GM12872 (cell line): Measurements from ENCODE around the gene ARHGDIA.

Source experiments
- CTCF ChIP-seq: IDR thresholded peaks from 3 replicates; pipeline ENCODE4 v1.5.1; 2011; ENCODE audit warnings: low read depth, mild to moderate bottlenecking, low read length, moderate library complexity; ENCODE audit not compliant: insufficient read depth

ARHGDIA gene

GRCh38 chr17:81838753-81839255 is 32.3 kb downstream of the ARHGDIA start:
- no peak for TF ChIP-seq CTCF

GRCh38 chr17:81837641-81838040 is 33.5 kb downstream of the ARHGDIA start:
- no peak for TF ChIP-seq CTCF

GRCh38 chr17:81834831-81835267 is 36.3 kb downstream of the ARHGDIA start, which contains the start of gene PPP1R27:
Gene PPP1R27 (minus strand): TSS chr17:81835050. CDS start chr17:81834953, 97 bp downstream.
- no peak for TF ChIP-seq CTCF

GRCh38 chr17:81833921-81834830 is 37.0 kb downstream of the ARHGDIA start:
- TF ChIP-seq CTCF = no peak

- TF ChIP-seq CTCF = no peak
These were observed 37.8 kb downstream of the ARHGDIA start, which contains the start of gene MCRIP1 for GRCh38 chr17:81833160-81833920. Gene MCRIP1 (minus strand): TSS chr17:81833291. CDS start chr17:81824506, 8,785 bp downstream.

- no peak for TF ChIP-seq CTCF
These were observed 38.5 kb downstream of the ARHGDIA start for GRCh38 chr17:81832608-81833159.
